OCI-M1 (cell line): ENCODE results near the gene PDXP.

Experiments
- DNase-seq: peaks from one replicate; lab custom pipeline; 2025; lab: John Stamatoyannopoulos, UW

The PDXP gene

DNA sequence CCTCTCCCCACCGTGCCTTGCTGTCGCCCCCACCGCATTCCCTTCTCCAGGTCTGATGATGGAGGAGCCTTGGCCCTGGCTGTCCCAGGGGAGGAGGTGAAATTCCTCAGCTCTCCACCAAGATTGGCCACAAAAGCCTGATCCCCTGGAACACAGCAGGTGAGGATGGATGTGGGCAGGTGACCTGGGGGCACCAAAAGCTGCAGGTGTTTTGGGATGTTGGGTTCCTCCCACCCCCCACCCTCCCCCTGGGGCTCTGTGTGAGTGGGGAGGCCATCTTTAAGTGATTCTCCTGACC is 39.0 kb downstream of the PDXP start:
- DNase-seq: no peak

GRCh38 chr22:37701141-37701786 is 42.7 kb downstream of the PDXP start:
- DNase-seq: peak; percentile 18

DNA sequence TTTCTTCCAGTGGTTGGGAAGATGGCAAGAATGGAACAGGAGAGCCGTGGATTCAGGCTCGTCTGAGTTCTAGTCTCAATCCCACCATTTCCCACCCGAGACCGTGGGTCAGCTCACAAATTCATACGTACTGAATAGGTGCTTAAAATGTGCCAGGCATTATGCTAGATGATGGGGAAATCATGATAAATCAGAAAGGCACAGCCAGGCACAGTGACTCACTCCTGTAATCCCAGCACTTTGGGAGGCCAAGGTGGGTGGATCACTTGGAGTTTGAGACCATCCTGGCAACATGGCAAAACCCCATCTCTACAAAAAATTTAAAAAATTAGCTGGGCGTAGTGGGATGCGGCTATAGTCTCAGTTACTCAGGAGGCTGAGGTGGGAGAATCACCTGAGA is 45.4 kb downstream of the PDXP start:
- DNase-seq: no peak

DNA sequence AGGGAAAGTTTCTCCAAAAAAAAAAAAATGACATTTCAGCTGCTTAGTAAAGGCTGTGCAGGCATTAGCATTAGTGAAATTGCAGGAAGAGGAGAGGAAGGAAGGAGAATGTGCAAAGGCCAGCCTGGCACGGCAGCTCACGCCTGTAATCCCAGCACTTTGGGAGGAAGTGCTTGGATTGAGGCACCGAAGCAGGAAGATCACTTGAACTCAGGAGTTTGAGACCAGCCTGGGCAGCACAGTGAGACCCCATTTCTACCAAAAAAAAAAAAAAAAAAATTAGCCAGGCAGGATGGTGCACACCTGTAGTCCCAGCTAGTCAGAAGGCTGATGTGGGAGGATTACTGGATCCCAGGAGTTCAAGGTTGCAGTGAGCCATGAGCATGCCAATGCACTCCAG is 46.1 kb downstream of the PDXP start:
- DNase-seq: no peak

GRCh38 chr22:37705205-37705604 is 46.7 kb downstream of the PDXP start:
- DNase-seq: no peak

- no peak for DNase-seq
Observed at GRCh38 chr22:37708580-37709444, 50.3 kb downstream of the PDXP start.

DNA sequence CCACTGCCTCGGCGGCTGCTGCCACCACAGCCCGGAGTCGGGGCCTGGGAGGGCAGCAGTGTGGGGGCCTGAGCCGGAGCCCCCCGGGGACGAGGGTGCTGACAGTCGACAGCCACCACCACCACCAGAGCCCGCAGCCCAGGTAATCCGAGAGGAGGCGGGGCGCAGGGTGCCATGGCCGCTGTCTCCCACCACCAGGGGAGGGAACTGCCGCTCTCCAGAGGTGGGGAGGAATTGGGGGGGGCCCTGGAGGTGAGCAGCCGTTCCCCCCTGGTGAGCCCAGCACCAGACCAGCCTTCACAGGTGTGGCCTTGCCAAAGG is 50.9 kb downstream of the PDXP start:
- no peak for DNase-seq

GRCh38 chr22:37710675-37711074 is 52.2 kb downstream of the PDXP start:
- DNase-seq: no peak

GRCh38 chr22:37711490-37711889 is 53.0 kb downstream of the PDXP start:
- DNase-seq: no peak

- no peak for DNase-seq
Observed at GRCh38 chr22:37713761-37714160, 55.2 kb downstream of the PDXP start.

GRCh38 chr22:37714634-37715033 is 56.1 kb downstream of the PDXP start:
- no peak for DNase-seq

DNA sequence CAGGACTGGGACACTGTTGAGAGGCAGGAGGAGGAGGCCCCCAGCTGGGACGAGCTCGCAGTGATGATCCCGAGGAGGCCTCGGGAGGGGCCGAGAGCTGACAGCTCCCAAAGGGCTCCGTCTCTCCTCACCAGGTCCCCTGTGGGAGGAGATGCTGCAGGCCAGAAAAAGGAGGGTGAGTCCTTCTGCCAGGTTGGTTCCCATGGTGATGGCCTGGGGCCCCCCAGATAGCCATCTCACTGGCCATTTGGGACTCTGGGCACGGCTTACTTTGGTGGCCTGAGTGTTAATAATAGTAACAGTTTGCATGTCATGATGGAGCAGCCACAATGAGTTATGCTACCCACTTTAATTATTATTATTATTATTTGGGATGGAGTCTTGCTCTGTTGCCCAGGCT is 57.2 kb downstream of the PDXP start:
- no peak for DNase-seq
